Fibroblast of peridontal ligament (primary cell): Measurements from ENCODE around the gene ERO1B.

Experiments
- DNase-seq: peaks from one replicate; pipeline ENCODE4 v3.0.0-alpha.2; 2010; ENCODE audit errors: extremely low read depth

Gene ERO1B

DNA sequence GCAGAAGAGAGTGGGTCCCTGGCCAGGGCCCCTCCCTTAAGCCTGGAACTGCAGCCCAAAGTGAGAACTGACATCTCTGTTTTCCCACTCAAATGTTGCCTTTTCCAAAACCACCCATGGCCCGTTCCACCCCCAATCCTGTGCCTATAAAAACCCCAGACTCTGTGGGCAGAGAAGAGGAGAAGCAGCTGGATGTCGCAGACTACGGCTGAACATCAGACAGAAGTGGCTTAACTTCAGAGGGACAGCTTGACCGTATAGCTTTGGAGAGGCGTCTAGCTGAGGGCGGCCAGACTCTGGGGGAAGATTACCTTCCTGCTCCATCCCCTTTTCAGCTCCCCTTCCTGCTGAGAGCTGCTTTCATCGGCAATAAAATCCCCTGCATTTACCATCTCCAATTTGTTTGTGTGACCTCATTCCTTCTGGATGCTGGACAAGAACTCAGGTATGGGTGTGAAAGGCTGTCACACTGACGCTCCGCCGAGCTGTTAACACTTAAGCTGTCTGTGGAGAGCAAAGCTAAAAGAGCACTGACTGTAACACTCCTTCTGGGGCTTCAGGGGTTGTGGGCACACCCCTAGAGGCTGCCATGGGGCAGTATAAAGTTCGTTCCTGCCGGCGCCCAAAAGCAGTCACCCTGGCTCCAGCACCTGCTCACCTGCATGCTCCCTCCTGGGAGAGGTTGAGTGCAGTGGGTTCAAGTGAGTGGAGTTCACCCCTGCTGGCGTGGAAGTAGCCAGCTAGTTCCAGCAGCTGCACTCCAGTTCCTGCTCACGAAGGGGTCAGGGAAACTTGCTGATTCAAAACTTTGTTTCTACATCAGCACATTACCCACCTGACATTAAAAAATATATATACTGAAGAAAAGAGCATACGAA lies 19.6 kb upstream of the ERO1B start:
- DNase-seq = no peak

DNA sequence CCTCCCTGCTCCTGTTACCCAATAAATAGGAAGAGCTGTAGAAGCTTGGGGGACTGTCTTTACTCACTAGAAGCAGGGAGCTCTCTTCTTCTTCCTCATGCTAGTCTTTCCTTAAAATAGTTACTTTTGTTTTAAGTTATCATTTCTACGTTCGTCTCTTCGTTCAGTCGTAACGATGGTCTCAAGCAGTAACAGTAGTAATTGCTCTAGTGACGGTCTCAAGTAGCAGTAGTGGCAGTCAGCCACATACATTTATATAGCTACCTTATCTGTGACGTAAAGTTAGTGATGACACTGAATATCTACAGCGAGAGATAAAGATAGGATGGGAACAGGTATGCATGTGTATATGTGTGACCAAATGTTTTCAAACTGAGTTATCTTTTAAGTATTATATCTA lies 15.4 kb upstream of the ERO1B start:
- DNase-seq = no peak

DNA sequence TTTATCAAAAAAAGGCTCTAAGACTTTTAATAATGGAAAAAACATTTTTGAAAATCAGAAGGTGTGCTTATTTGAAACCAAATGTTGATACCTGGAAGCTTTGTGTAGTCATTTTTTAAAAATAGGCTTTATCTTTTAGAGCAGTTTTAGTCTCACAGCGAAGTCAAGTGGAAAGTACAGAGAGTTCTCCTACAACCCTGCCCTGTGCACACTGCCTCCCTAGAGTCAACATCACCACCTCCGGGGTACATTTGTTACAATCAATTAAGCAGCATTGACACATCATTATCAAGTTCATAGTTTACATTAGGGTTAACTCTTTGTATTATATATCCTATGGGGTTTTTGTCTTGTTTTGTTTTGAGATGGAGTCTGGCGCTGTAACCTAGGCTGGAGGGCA lies 10.7 kb upstream of the ERO1B start:
- DNase-seq = no peak

DNA sequence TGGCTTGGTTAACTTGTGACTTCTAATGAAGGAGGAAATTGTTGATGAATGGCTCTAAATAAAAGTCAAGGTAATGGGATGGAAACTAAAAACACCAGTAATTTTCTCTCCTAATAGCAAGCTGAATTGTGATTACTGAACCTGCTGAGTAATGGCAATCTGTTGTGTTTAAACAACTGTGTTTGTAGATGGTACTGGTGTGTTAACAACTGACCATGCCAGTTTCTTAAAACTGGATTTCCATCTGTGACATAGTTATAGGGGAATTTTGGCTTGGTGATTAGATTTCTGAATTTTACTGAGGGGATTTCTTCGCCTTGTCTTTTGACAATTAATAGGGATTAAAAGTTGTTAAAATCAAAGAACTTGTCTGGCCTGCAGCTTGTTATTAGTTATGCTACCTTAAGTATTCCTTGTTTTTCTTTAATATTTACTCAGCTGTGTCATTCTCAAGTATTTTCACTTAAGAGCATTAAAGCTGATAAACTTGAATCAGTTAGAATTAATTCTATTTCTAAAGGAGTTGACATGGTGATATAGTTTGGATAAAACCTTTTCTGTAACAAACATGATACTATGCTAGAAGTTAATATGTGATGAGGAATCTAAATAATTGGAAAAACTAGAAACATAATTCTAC lies 7.9 kb upstream of the ERO1B start:
- DNase-seq = no peak

DNA sequence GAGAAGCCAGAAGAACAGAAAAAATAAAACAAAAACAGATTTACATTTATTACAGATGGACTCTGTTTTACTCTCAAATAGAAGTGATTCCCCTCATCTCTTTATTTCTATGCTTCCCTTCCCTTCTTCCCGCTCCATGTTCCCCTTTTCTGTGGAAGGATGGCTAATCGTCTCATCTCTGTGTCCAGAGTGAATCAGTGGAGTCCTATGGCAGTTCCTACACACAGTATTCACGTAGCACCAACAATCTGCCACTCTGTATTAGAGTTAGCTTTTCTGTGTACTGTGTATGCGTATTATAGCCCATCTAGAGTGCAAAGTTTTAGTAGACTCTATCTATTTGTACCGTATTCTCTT lies 6.8 kb upstream of the ERO1B start:
- no peak for DNase-seq

DNA sequence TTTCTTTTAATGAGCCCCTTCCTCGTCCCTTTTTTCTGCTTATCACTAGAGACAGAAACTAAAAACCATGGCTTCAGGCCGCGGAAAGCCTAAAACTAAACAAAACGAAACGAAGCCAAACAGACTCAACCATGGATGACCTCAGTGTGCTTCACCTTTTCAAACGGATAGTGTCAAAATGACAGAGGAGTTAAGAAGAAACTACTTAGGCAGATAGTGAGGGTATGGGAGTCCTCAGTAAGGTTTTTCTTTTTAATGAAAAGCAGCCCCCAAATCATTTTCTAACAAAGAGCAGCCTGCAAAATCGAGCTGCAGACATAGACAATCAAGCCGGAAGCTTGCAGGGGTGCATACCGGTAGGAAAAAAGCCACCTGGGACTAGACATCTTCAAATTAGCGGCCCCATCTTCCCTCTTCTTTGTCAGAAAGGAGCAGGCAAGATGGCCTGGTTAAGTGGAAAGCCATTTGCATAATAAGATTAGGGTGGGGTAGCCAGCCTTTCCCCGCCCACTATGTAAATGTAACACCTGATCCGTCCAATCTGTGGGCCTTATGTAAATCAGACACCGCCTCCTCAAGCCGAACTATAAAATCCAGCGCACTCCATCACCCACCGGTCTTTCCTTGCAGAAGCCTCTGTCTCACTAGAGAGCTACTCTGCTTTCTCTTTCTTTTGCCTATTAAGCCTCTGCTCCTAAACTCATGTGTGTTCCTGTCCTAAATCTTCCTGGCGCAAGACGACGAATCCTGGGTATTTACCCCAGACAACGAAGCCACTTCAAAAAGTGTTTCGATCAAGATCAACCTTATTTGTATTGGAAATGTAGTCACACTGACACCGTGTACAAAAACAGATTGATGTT lies 6.2 kb upstream of the ERO1B start:
- DNase-seq = no peak

DNA sequence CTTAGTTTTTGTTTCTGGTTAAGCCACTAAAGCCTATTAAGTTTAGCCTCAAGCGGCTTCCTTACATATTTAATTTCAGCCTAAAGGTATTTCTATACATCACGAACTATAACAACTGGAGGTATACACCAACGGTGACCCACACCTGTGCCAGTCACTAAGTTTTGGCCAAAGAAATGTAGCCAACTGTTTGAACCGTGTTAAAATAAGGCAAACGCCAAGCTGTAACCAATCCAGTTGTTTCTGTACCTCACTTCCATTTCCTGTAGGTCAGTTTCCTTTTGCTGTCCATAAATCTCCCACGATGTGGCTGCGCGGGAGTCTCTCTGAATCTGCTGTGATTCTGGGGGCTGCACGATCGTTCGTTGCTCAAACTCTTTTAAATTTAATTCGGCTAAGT lies 5.6 kb upstream of the ERO1B start:
- DNase-seq = no peak

DNA sequence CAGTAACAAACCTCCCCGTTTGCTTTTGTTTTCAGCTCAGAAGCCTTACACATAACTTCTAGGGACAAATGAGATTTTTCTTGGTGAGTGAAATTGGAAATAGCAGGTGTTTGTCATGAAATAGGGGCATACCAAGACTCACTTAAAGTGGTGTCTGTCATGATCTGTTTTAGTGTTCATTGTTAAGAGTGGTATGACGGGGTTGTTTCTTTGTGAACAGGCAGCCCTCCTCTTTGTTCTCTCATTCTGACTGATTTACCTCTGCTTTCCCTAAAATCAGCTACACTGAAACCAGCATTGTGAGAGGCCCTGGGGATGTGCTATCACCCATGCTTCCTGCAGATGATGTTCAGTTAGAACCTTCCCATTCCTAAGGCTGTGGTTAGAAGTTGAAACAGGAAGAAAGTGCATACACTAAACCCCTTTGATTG lies 2.5 kb upstream of the ERO1B start:
- DNase-seq = no peak

DNA sequence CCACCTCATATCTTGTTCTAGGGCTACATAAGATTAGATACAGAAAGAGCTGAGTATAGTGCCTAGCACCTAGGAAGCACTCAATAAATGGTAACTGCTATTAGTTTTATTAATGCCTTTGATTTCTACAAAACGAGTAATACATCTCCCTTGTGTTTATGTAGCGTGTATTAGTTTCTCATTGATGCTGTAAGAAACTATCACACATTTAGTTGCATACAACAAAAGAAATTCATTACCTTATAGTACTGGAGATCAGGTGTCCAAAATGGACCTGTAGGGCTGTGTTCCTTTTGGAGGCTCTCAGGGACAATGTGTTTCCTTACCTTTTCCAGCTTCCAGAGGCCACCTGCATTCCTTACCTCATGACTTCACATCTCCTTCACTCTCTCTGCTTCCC lies 961 bp upstream of the ERO1B start:
- no peak for DNase-seq

DNA sequence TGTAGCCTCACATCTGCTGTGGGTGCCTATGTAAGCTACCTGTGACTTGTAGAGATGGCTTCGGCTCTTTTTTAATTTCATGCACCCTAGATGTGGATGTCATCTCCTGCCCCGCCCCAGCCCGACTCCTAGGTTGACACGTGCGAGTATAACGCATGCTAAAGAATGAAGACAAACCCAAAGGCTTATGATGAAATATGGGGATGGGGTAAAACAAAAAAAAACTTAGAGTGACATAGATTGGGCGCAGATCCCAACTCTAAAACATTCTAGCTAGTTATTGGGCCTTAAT lies 613 bp upstream of the ERO1B start:
- no peak for DNase-seq

DNA sequence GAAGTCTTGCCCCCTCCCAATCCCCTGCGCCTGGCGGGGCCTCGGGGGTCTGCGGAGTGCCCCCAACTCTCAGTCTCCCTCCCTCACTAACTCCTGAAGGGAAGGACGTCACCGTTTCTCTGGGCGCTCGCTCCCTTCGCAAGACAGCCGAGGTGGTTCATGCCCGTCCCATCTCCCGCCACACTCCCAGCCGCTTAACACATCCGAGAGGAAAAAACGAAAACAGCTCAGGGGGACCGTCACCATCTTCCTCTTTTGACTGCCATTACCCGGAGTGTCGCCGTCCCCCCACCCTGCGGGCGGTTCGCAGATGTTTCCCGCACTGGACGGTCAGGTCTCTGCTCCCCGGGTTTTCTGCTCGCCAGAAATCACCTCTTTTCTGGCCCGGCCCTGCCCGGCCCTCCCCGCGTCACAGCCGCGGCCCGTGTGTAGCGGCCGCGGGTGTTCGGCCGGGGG lies 532 bp downstream of the ERO1B start:
- DNase-seq = peak; percentile 16

DNA sequence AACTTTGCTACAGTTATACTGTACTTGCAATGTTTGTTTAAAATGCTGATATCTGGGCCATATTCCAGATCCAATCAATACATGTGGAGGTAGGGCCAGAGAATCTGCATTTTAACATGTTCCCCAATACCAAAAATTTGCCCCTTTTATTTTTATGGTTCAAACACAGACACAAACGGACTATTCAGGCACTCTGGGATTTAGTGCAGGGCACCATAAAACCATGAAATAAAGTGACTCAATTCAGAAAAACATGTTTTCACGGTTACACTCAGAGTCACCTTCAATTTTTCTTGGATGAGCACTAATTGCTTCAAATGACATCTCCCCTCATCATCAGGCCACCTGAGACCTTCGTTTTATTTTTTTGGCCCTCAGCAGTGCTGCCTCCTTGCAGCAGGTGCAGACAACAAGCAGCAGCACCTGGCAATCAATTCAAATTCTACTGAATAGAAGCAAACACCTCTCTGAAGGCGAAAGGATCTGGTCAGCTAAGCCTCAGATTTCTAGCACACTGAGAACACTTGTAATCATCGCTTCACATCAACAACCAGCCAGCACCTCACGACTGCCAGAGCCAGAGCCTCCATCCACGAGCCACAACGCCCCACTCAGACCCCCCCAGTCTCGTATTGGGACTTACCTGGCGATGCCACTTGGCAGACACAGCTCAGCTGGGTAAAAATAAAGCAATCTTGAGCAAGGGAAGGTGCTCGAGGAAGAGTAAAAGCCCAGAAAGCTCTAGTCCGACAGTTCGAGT lies 1.1 kb downstream of the ERO1B start:
- no peak for DNase-seq

DNA sequence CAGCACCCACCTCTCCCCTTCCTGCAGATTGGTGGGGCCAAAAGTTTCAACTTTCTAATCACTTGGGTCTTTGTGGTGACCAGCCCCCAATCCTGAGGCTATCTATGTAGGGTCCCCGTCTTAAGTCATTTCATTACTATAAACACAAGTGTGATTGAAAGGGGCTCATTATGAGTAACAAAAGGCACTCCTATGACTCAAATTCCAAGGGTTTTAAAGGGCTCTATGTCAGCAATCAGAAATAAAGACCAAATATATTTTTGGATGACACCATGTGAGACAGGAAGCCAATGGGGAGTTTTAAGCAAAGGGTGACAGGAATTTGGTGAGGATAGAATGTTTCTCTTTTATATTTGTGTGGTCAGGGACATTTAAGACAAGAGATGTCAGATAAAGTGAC lies 6.2 kb downstream of the ERO1B start:
- no peak for DNase-seq

DNA sequence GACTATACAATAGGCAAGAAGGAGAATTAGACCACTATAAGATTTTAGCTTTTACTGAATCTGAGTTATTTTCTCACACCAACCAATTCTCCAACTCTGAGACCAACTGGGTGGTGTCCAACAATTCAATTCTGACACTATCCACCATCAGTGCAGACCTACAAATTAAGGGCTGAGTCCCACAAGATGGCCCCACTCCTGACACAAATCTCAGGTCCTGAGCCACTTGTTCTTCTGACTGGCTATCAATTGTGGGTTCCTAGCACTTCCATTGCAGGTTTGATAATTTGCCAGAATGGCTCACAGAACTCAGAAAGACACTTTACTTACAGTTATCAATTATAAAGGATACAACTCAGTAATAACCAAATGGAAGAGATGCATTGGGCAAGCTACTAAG lies 6.7 kb downstream of the ERO1B start:
- DNase-seq = no peak

DNA sequence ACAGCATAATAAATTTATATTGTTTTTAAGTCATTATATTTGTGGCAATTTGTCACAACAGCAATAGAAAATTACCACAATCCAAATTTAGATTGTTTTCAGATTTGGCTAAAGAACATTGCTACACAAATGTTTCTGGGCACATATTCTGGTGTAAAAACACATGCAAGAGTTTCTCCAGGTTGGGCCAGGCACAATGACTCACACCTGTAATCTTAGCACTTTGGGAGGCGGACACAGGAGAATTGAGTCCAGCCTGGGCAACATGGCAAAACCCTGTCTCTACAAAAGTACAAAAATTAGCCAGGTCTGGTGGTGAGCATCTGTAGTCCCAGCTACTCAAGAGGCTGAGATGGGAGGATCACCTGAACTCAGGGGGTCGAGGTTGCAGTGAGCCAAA lies 8.4 kb downstream of the ERO1B start:
- no peak for DNase-seq

DNA sequence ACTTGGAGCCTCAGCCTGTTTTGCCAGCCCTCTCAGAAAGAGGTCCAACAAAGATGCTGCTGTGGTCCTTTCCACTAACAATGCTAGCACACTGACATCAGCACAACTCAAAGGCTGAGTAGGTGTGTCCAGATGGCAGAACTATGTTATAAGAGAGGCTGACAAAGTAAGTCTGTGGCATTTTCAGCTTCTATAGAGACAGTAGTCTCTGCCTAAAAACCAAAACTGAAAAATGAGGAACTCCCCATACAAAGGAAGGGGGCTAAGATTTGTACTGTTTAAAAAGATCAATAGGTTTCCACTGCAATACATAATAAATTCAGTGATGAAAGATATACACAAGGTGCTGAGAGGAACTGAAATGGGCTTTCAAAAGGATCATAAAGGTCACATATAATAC lies 12.3 kb downstream of the ERO1B start:
- no peak for DNase-seq

DNA sequence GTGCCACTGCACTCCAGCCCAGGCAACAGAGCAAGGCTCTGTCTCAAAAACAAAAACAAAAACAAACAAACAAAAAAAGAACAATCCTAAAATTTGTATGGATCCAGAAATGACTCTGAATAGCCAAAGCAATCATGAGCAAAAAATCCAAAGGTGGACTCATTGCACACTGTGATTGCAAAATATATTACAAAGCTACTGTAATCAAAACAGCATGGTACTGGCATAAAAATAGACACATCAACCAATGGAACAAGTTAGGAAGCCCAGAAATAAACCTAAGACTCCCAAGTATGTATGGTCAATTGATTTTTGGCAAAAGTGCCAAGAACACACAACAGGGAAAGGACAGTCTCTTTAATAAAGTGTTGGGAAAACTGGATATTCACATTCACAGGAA lies 19.9 kb downstream of the ERO1B start:
- DNase-seq = no peak

DNA sequence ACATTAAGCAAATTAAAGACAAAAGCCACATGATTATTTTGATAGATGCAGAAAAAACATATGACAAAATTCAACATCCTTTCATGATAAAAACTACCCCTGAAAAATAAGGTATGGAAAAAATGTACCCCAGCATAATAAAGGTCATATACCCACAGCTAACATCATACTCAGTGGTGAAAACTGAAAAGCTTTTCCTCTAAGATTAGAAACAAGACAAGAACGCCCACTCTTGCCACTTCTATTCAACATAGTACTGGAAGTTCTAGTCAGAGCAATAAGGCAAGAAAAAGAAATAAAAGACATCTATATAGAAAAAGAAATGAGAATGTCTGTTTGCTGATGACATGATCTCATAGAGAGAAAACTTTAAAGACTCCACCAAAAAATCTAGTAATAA lies 20.7 kb downstream of the ERO1B start:
- no peak for DNase-seq

DNA sequence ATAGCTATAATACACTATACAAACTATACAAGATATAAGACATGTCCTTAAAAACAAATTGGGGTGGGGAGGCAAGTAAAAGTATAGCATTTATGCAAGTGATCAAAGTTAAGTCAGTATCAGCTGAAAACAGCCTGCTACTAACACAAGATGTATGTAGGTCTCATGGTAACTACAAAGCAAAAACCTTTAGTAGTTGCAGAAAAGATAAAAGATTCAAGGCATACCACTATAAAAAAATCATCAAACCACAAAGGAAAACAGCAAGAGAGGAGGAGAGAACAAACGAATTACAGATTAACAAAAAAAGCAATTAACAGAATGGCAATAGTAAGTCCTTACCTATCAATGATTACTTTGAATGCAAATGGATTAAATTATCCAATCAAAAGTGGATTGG lies 22.7 kb downstream of the ERO1B start:
- DNase-seq = no peak

DNA sequence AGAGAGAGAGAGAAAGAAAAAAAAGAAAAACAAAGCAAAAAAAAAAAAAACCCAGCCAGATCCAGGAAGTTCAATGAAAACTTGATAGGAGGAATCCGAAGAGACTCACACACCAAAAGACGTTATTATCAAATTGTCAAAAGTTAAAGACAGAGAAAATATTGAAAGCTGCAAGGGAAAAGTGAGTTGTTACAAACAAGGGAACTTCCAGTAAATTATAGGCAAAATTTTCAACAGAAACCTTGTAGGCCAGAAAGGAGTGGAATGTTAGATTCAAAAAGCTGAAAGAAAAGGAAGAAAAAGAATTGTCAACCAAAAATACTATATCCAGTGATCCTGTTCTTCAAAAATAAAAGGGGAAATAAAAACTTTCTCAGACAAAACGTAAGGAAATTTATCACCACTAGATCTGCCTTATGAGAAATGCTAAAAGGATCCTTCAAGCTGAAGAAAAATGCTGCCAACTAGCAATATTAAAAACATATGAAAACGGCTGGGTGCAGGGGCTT lies 23.6 kb downstream of the ERO1B start:
- DNase-seq = no peak

DNA sequence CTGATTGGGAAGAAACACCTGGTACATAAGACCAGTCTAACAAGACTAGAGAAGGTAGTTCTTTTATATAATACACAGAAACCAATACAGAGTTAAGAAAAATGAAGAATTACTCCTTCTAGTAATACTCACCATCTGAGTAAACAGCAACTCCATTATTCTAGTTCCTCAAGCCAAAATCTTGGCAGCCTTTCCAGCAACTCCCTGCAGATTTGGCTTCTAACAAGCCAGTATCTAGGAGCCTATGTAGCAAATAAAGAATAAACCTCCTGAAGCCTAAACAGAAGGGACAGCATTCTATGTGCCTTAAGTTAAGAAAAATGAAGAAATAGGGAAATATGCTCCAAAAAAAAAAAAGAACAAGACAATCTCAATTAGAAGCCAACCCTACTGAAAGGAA lies 24.5 kb downstream of the ERO1B start:
- DNase-seq = peak; percentile 56
